Effector memory CD4-positive, alpha-beta T cell (primary cell): ENCODE results near the gene AK1.

Experiments used
- DNase-seq, 3 donors: peaks; one replicate each; pipeline ENCODE4 v3.0.0-alpha.2; 2020
- H3K27ac ChIP-seq: 2 replicates; pipeline ENCODE4 v1.7.0; 2013; ENCODE audit warnings: mild to moderate bottlenecking, low read length, moderate library complexity; ENCODE audit not compliant: insufficient read depth, poor library complexity, severe bottlenecking
- H3K27me3 ChIP-seq: replicated peaks from 2 replicates; pipeline ENCODE4 v1.7.0; 2013; ENCODE audit warnings: mild to moderate bottlenecking, low read length; ENCODE audit not compliant: insufficient read depth, control insufficient read depth, poor library complexity, severe bottlenecking
- H3K36me3 ChIP-seq: 2 replicates; pipeline ENCODE4 v1.7.0; 2013; ENCODE audit warnings: mild to moderate bottlenecking, low read length, moderate library complexity; ENCODE audit not compliant: control insufficient read depth, insufficient read depth
- H3K4me1 ChIP-seq: 2 replicates; pipeline ENCODE4 v1.7.0; 2013; ENCODE audit warnings: low read length, mild to moderate bottlenecking; ENCODE audit not compliant: control insufficient read depth, insufficient read depth, poor library complexity, severe bottlenecking
- H3K4me3 ChIP-seq: 2 replicates; pipeline ENCODE4 v1.7.0; 2013; ENCODE audit warnings: low read length, low read depth, mild to moderate bottlenecking; ENCODE audit not compliant: insufficient read depth, poor library complexity, severe bottlenecking
- H3K9me3 ChIP-seq: 2 replicates; pipeline ENCODE4 v1.7.0; 2013; ENCODE audit warnings: mild to moderate bottlenecking, low read length, moderate library complexity; ENCODE audit not compliant: control insufficient read depth

AK1 gene

DNA sequence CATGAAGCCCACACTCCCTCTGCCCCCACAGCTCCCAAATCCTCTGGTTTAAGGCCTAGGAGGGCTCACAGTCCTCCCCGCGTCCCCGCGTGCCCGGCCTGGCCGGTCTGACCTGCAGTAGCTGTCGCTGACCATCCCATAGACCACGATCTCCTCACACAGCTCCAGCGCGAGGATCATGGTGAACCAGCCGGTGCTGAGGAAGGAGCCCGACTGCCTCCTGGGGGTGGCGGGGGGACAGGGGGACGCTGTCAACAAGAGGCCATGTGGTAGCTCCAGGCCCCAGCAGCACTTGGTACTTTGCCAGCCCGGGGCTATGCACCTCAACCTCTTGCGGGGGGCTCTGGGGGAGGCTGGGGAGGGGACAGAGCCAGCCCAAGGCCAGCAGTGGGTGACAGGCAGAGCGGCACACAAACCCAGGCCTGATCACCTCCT, 32.4 kb upstream of the AK1 start:
- H3K27ac ChIP-seq, result no peak overlapping the region
- peaks cover 25% of the 10 kb centered on the region for H3K4me1 ChIP-seq
- H3K4me3 ChIP-seq, result no peak overlapping the region
- peaks cover 15% of the 10 kb centered on the region for H3K36me3 ChIP-seq
- no peaks in the 10 kb centered on the region for H3K27me3 ChIP-seq
- no peak for DNase-seq
- H3K9me3 ChIP-seq, result no peaks in the 10 kb centered on the region

DNA sequence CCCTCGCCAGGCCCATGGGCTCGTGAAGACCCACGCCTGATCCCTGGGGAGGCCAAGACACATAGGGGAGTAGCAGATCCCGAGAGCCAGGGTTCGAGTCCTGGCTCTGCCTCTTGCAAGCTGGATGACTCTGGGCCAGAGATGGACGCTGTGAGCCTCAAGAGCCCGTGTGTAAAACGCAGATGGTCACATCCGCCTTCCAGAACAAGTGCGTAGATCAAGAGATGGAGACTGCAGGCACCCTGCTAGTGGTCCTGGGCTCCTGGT, 31.1 kb upstream of the AK1 start:
- no peak for DNase-seq
- Histone ChIP-seq H3K36me3 (peaks cover 15% of the 10 kb centered on the region), H3K27me3 (no peaks in the 10 kb centered on the region), H3K4me1 (peaks cover 36% of the 10 kb centered on the region), H3K27ac (no peak overlapping the region), H3K9me3 (no peaks in the 10 kb centered on the region), H3K4me3 (no peak overlapping the region)

DNA sequence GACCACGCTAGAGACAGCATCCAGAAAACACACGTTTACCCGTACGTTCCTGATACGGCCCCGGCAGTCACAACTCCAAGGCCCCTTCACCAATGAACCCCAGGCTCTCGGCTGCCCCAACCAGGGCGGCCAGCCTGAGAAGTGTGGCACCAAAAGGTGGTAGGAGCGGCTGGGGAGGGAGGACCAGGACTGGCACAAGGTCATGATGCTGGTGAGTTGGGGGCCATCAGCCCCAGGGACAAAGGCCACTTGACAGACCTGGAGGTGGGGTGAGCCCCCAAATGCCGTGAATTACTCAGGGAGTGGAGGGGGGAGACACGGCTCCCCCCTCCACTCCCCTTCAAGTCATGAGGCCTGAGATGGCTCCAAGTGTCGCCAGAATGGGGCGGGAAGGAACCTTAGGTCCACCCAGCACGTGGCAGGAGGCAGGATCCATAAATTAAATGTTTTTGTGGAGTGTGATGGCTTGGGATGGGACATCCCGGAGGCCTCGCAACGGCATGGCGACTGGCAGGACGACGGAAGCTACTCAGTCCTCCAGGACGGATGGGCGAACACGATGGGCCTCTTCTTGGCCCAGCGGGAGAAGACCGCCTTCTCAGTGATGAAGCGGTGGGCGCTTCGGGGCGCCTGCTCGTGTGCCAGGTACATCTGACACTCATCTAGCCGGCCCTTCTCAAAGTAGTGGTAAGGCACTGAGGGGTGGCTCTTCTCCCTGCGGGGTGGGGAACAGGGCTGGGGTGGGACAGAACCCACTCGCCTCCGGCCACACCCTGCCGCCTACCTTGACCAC, 30.6 kb upstream of the AK1 start:
- H3K4me3 ChIP-seq, result no peak overlapping the region
- peak overlapping the region; percentile 21 for H3K27ac ChIP-seq
- peaks cover 41% of the 10 kb centered on the region for H3K4me1 ChIP-seq

DNA sequence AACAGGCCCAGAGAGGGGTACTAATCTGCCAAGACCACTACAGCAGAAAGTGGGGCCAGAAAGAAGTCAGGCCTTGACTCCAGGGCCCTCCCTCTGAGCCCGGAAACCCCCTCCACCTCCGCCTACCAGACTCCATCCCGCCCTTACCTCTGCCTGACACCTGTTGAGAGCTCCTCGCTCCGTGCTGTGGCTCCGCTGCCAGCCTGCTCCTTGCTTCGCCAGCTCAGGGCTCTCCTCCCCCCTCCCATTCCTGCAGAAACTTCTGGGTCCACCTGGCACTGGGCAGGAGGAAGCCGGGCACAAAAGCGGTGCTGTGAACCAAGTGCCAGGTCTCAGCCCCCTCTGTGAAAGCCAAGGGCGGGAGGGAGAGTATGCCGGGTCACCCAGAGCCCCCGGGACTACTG, 28.3 kb upstream of the AK1 start:
- Histone ChIP-seq H3K9me3 (no peaks in the 10 kb centered on the region), H3K27me3 (no peaks in the 10 kb centered on the region), H3K4me1 (peaks cover 41% of the 10 kb centered on the region), H3K4me3 (peak overlapping the region; percentile 55), H3K36me3 (peaks cover 8% of the 10 kb centered on the region), H3K27ac (peak overlapping the region; percentile 99)
- peak; percentile 59 to 75 (median 64) for DNase-seq

More for the DNA sequence above, 30.6 kb upstream of the AK1 start:
- Histone ChIP-seq H3K27me3 (no peaks in the 10 kb centered on the region), H3K36me3 (peaks cover 15% of the 10 kb centered on the region), H3K9me3 (no peaks in the 10 kb centered on the region)
- no peak for DNase-seq

DNA sequence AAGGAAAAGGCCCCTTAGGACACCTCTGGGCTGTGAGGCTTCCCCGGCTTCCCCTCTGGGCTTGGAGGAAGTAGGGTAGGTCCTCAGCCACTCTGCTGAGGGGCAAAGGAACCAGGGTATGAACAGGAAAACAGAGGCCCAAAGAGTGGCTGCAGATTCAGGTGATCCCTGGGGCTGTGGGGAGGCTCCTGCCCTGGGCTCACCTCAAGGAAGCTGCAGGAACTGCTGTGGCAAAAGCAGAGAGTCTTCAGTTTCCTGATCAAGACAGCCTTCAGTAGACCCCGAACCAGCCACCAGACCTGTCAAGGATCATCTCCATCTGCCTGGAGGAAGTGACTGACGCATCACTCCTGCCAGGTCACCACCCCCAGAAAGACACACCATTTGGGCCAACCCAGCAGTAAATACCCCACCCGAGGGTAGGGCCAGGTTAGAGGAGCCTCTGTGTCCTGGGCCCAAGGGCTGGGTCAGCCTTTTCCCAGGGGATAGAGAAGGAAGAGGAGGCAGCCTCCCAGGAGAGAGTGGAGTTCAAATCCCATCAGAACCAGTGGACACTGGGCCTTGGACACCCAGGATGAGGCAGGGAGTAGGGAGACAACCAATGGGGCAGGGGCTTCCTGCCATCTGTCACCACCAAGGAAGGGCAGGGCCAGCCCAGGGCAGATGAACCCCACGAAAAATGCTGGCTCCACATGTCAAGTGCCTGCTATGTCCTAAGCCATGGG, 27.7 kb upstream of the AK1 start:
- Histone ChIP-seq H3K27me3 (no peaks in the 10 kb centered on the region), H3K4me3 (peak overlapping the region; percentile 55), H3K36me3 (peaks cover 6% of the 10 kb centered on the region), H3K27ac (peak overlapping the region; percentile 99), H3K4me1 (peaks cover 42% of the 10 kb centered on the region), H3K9me3 (no peaks in the 10 kb centered on the region)
- DNase-seq, result peak; percentile 48 to 72 (median 55)

DNA sequence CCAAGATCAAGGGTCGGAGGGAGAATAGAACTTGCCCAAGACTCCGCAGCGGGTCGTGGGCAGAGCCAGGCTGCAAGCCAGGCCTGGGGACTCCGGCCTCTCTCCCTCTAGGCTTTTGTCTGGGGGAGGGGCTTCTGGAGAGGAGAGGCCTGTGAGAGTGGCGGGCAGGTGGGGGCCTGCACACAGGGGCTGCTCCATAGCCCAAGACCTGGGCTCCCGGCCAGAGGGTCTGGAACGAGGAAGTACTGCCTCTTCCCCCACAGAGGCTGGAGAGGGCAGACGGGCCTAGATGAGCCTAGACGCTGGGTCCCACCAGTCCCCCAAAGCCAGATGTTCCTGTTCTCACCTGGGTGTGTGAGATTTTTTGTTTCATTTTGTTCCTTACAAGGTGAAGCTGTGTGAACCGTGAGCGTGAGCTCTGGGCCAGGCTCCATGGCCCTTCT, 27.1 kb upstream of the AK1 start:
- peak overlapping the region; percentile 99 for H3K27ac ChIP-seq
- H3K27me3 ChIP-seq, result no peaks in the 10 kb centered on the region
- peaks cover 48% of the 10 kb centered on the region for H3K4me1 ChIP-seq
- peak overlapping the region; percentile 55 for H3K4me3 ChIP-seq
- H3K9me3 ChIP-seq, result no peaks in the 10 kb centered on the region
- peaks cover 4% of the 10 kb centered on the region for H3K36me3 ChIP-seq
- DNase-seq, result no peak

DNA sequence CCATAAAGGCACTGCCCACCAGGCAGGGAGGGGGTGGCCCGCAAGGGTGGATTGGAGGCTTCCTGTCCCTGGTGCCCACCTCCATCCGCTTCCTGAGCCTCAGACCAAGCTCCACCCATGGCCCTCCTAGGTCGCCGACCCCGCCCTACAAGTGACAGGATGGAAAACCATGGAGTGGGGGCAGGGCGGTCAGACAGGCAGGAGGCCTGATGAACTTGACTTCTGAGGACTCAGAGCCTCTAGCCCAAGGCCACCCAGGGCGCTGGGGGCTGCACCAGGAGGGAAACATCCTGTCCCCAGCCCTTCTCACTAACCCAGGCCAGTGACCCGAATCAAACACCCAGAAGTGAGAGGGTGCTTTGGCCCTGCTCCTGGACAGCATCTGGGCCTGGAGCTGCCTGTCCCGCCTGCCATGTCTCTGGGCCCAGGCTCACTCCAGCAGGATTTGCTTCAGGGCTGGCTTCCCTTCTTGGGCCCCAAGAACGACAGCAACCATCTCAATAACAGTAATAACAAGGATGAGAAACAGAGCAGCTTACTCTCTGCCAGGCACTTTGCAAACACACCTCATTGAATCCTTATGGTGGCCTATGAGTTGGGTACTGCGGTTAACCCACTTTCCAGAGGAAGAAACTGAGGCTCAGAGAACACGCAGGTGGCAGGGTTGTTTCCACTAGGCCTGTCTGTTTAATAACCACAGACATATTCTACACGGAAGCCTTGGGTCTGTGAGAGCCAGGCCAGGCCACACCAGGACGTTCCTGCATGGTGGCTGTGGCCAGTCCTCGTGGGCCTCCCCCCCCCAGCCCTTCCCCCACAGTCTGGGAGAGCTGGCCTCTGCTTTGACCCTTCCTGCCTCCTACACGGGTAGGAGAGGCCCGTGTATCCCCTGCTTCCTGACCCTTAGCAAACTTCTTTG, 26.3 kb upstream of the AK1 start:
- Histone ChIP-seq H3K4me1 (peaks cover 51% of the 10 kb centered on the region), H3K27ac (peak overlapping the region; percentile 99), H3K4me3 (peak overlapping the region; percentile 55), H3K36me3 (peaks cover 4% of the 10 kb centered on the region), H3K27me3 (no peaks in the 10 kb centered on the region), H3K9me3 (no peaks in the 10 kb centered on the region)
- peak; percentile 35 to 58 (median 45) for DNase-seq

DNA sequence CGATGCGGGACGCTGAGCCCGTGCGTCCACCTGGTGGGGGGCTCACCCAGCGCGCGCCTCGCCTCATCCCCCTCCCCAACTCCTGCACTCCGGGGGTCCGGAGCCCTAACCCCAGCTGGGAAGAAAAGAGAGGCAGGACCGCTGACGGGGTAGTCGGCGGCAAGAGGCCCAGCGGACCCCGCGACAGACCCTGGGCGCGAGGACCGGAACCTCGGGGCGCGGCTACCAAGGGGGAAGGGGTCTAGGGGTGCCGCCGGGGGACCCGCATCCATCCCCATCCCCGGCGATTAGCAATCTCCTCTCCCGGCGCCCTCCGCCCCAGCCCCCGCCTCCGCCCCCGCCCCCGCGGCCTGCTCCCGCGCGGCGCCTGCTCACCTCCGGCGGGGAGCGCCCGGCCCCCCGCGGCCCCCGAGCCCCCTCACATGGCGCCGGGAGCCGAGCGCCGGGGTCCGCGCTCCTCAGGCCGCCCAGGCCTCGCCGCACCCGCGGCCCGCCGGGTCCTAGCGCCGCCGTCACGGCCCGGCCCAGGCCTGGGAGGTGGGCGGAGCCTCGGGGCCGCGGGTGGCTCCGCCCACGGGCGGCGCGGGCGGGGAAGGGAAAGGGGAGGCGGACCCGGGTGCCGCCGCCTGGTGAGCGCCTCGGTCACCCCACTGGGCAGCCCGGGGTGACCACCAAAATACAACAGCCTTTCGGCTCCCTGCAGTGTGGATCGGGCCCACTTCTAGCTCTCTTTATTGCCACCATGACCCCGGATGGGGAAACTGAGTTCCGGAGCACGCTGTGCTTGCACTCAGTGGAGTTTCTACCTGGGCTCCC, 21.9 kb upstream of the AK1 start, which contains the start of gene ST6GALNAC6:
Gene ST6GALNAC6, minus strand, starts transcription at position 476 of the 816 bp plus-strand sequence. CDS start 1,622 bp downstream, outside the sequence.
- H3K27ac ChIP-seq, result peak within 1 kb of the TSS; percentile 62
- H3K4me3 ChIP-seq, result peak within 1 kb of the TSS; percentile 89
- no peaks in the 10 kb centered on the region for H3K9me3 ChIP-seq
- peaks cover 42% of the 10 kb centered on the region for H3K4me1 ChIP-seq
- no peaks in the 10 kb centered on the region for H3K27me3 ChIP-seq
- H3K36me3 ChIP-seq, result peaks cover 29% of the 10 kb centered on the region
- DNase-seq, result peak; percentile 49 to 59 (median 54)
